Stimulated activated CD4-positive, alpha-beta T cell treated with anti-CD3 and anti-CD28 coated beads, Interleukin-12 subunit alpha, Interleukin-12 subunit beta, amount 100 ng/mL, for 24 hours (primary cell): Measurements from ENCODE around the gene PPP1R26.
"Not testable (repeated sequence)": the region's sequence is repeated elsewhere in the genome, so short reads cannot be mapped to it uniquely, and the experiment has no call there.

Experiments
- DNase-seq, 2 experiments: peaks; one replicate each; pipeline ENCODE4 v3.0.0-alpha.2; 2020; ENCODE audit warnings: low read depth in 2 of 2

The PPP1R26 gene

GRCh38 chr9:135503371-135504261, 24.0 kb downstream of the PPP1R26 start:
- no peak for DNase-seq

GRCh38 chr9:135504262-135505243, 25.0 kb downstream of the PPP1R26 start:
- peak; percentile 31 to 50 for DNase-seq

GRCh38 chr9:135505406-135506187, 26.0 kb downstream of the PPP1R26 start:
- no peak for DNase-seq

GRCh38 chr9:135506327-135507103, 26.9 kb downstream of the PPP1R26 start:
- no peak for DNase-seq

GRCh38 chr9:135507104-135508035, 27.8 kb downstream of the PPP1R26 start:
- no peak for DNase-seq

GRCh38 chr9:135508211-135508820, 28.7 kb downstream of the PPP1R26 start:
- DNase-seq: no peak

GRCh38 chr9:135509458-135509857, 29.9 kb downstream of the PPP1R26 start:
- DNase-seq: no peak

- DNase-seq: no peak
These were observed 32.6 kb downstream of the PPP1R26 start for GRCh38 chr9:135512241-135512603.

GRCh38 chr9:135512904-135513303, 33.3 kb downstream of the PPP1R26 start:
- no peak for DNase-seq

GRCh38 chr9:135513351-135513846, 33.8 kb downstream of the PPP1R26 start:
- no peak for DNase-seq

GRCh38 chr9:135513906-135514305, 34.3 kb downstream of the PPP1R26 start:
- not testable (repeated sequence) for DNase-seq

- DNase-seq: no peak
These were observed 34.9 kb downstream of the PPP1R26 start for GRCh38 chr9:135514342-135515082.

- no peak for DNase-seq
These were observed 35.7 kb downstream of the PPP1R26 start for GRCh38 chr9:135515083-135515951.

GRCh38 chr9:135516132-135516860, 36.7 kb downstream of the PPP1R26 start:
- no peak for DNase-seq

GRCh38 chr9:135517407-135517822, 37.8 kb downstream of the PPP1R26 start:
- DNase-seq: no peak

- no peak for DNase-seq
These were observed 39.8 kb downstream of the PPP1R26 start for GRCh38 chr9:135519179-135519971.
